Left forelimb (tissue), 1 donor: ENCODE results near the gene CLIC2.
A peak's percentile ranks its signal among the peaks of the same experiment; 100 is the strongest.
"Not testable (repeated sequence)": the region's sequence is repeated elsewhere in the genome, so short reads cannot be mapped to it uniquely, and the experiment has no call there.

Experiments used
- DNase-seq: peaks from one replicate; pipeline ENCODE4 v3.0.0-alpha.2; 2018; ENCODE audit warnings: low spot score

The CLIC2 gene

GRCh38 chrX:155334486-155335336, at the start of gene CLIC2:
Gene CLIC2 (minus strand): TSS chrX:155334614. CDS start chrX:155334427, 187 bp downstream.
- DNase-seq, result peak; percentile 72

- DNase-seq, result not testable (repeated sequence)
These were observed 48.1 kb upstream of the CLIC2 start for GRCh38 chrX:155382529-155382967.

- not testable (repeated sequence) for DNase-seq
These were observed 47.6 kb upstream of the CLIC2 start, which contains the start of gene F8A2 for GRCh38 chrX:155381843-155382528. Gene F8A2 (plus strand): TSS chrX:155382095. CDS start chrX:155382115, 20 bp downstream.

- not testable (repeated sequence) for DNase-seq
These were observed 45.4 kb upstream of the CLIC2 start for GRCh38 chrX:155379802-155380201.

GRCh38 chrX:155373777-155374458, 39.5 kb upstream of the CLIC2 start:
- not testable (repeated sequence) for DNase-seq

GRCh38 chrX:155363712-155364111, 29.3 kb upstream of the CLIC2 start:
- not testable (repeated sequence) for DNase-seq

- not testable (repeated sequence) for DNase-seq
These were observed 15.0 kb upstream of the CLIC2 start for GRCh38 chrX:155349448-155349847.

- DNase-seq, result not testable (repeated sequence)
These were observed 11.3 kb upstream of the CLIC2 start for GRCh38 chrX:155345689-155346088.

GRCh38 chrX:155335337-155335712, 911 bp upstream of the CLIC2 start:
- DNase-seq, result not testable (repeated sequence)

- DNase-seq, result no peak
These were observed 792 bp downstream of the CLIC2 start for GRCh38 chrX:155333544-155334100.

GRCh38 chrX:155330992-155331391, 3.4 kb downstream of the CLIC2 start:
- DNase-seq, result no peak

- DNase-seq, result no peak
These were observed 5.1 kb downstream of the CLIC2 start for GRCh38 chrX:155329293-155329692.

- DNase-seq, result no peak
These were observed 7.8 kb downstream of the CLIC2 start for GRCh38 chrX:155326610-155327009.

- no peak for DNase-seq
These were observed 20.2 kb downstream of the CLIC2 start for GRCh38 chrX:155314260-155314659.

GRCh38 chrX:155313766-155314165, 20.6 kb downstream of the CLIC2 start:
- no peak for DNase-seq

- no peak for DNase-seq
These were observed 40.6 kb downstream of the CLIC2 start for GRCh38 chrX:155293771-155294170.

- DNase-seq, result no peak
These were observed 54.5 kb downstream of the CLIC2 start for GRCh38 chrX:155279873-155280272.

GRCh38 chrX:155270969-155271368, 63.4 kb downstream of the CLIC2 start:
- DNase-seq, result no peak

GRCh38 chrX:155267995-155268394, 66.4 kb downstream of the CLIC2 start:
- DNase-seq, result not testable (repeated sequence)

- no peak for DNase-seq
These were observed 68.0 kb downstream of the CLIC2 start for GRCh38 chrX:155266439-155266838.

GRCh38 chrX:155263854-155264628, 70.4 kb downstream of the CLIC2 start, which contains the start of gene RAB39B:
Gene RAB39B (minus strand): TSS chrX:155264491. CDS start chrX:155264288, 203 bp downstream.
- peak; percentile 64 for DNase-seq
